Natural killer cell (primary cell): ENCODE data around the gene RAPGEF2. TPM values are rescaled to one million over a fixed set of nuclear protein-coding genes. Genes with fewer than 3 reads are reported as not detected.

Experiments
- ATAC-seq, 3 donors: fragments of 150-1000 bp in 2 of 3; fragments of 200-7000 bp in 1 of 3; cut with Tn5 transposase; 1 replicate in 1 of 3; 2 replicates in 2 of 3; pipeline ENCODE4 v1.10.0; 2021; ENCODE audit warnings: mild to moderate bottlenecking in 2 of 3, moderate library complexity in 2 of 3
- DNase-seq, 2 donors: peaks; one replicate each; pipeline versions ENCODE4 v3.0.0 to v3.0.0-alpha.2; 2013 to 2021; ENCODE audit warnings: mixed read lengths in 1 of 2
- H3K27ac ChIP-seq: one replicate; pipeline ENCODE4 v1.5.1; 2013; ENCODE audit warnings: mild to moderate bottlenecking, low read length
- H3K27me3 ChIP-seq: one replicate; pipeline ENCODE4 v1.6.1; 2013; ENCODE audit warnings: low read length; ENCODE audit not compliant: control insufficient read depth, insufficient read depth
- H3K36me3 ChIP-seq: one replicate; pipeline ENCODE4 v1.6.1; 2013; ENCODE audit warnings: low read length; ENCODE audit not compliant: control insufficient read depth, insufficient read depth
- H3K4me1 ChIP-seq: one replicate; pipeline ENCODE4 v1.6.1; 2013; ENCODE audit warnings: low read length; ENCODE audit not compliant: control insufficient read depth, insufficient read depth
- H3K4me3 ChIP-seq: one replicate; pipeline ENCODE4 v1.5.1; 2013; ENCODE audit warnings: low read length
- H3K9me3 ChIP-seq: one replicate; pipeline ENCODE4 v1.6.1; 2013; ENCODE audit warnings: low read length; ENCODE audit not compliant: control insufficient read depth, insufficient read depth
- H3K27ac Mint-ChIP-seq, 2 donors: one replicate each; pipeline ENCODE4 v1.8.0; 2022; ENCODE audit warnings: mild to moderate bottlenecking in 2 of 2, mixed read lengths in 2 of 2, moderate library complexity in 1 of 2
- H3K27me3 Mint-ChIP-seq, 2 donors: one replicate each; pipeline ENCODE4 v1.8.0; 2022; ENCODE audit warnings: low read depth in 2 of 2, mixed read lengths in 2 of 2
- H3K36me3 Mint-ChIP-seq: one replicate; pipeline ENCODE4 v1.8.0; 2022; ENCODE audit warnings: mixed read lengths
- H3K4me1 Mint-ChIP-seq, 2 donors: one replicate each; pipeline ENCODE4 v1.8.0; 2022; ENCODE audit warnings: mixed read lengths in 2 of 2
- H3K4me3 Mint-ChIP-seq: one replicate; pipeline ENCODE4 v1.8.0; 2022; ENCODE audit warnings: mild to moderate bottlenecking, moderate library complexity, mixed read lengths
- H3K9me3 Mint-ChIP-seq, 2 donors: one replicate each; pipeline ENCODE4 v1.8.0; 2022; ENCODE audit warnings: mixed read lengths in 2 of 2
- CTCF ChIP-seq: fragments of 200-600 bp; IDR thresholded peaks from one replicate; pipeline ENCODE4 v1.8.0; 2022; ENCODE audit warnings: antibody characterized with exemption
- WGBS: methylation state at CpG from one replicate; pipeline ENCODE4 v1.1.7; 2013; ENCODE audit warnings: missing lambda C conversion rate; ENCODE audit not compliant: insufficient coverage; 5-methylcytosine and 5-hydroxymethylcytosine counted together
- intact Hi-C: fragments of 100-400 bp; cut with micrococcal nuclease; formaldehyde crosslinking; loops from one replicate; pipeline ENCODE4 v1.14.2; 2022
- total RNA-seq, 4 donors: library from RNA; stranded (reverse); fragments of 120-200 nt in 1 of 4; gene quantifications; one replicate each; pipeline versions ENCODE4 v1.2.3 to v1.2.4, GENCODE V29; 2013 to 2022

The RAPGEF2 gene
- total RNA-seq, 3 donors from 2014 or later (not counting 1 experiment from before 2014, with no cell fraction given) = 21.9 to 55.6 (median 27.6) TPM

GRCh38 chr4:159349332-159349731 lies 246.5 kb downstream of the RAPGEF2 start:
- 80% methylated on average over 3 of the region's 3 CpGs for WGBS
- peaks cover 25% of the 10 kb centered on the region for H3K36me3 Mint-ChIP-seq
- ATAC-seq = no peak
- no peak overlapping the region for H3K4me3 ChIP-seq
- intact Hi-C loops = no loop called here
- H3K4me1 ChIP-seq = no peaks in the 10 kb centered on the region
- no peaks in the 10 kb centered on the region for H3K4me1 Mint-ChIP-seq
- no peak overlapping the region for H3K27ac Mint-ChIP-seq
- H3K36me3 ChIP-seq = peaks cover 30% of the 10 kb centered on the region
- H3K27ac ChIP-seq = no peak overlapping the region
- H3K27me3 Mint-ChIP-seq = no peaks in the 10 kb centered on the region
- H3K9me3 Mint-ChIP-seq = no peaks in the 10 kb centered on the region
- H3K9me3 ChIP-seq = no peaks in the 10 kb centered on the region
- no peak overlapping the region for H3K4me3 Mint-ChIP-seq
- H3K27me3 ChIP-seq = no peaks in the 10 kb centered on the region
- TF ChIP-seq CTCF = no peak
- no peak for DNase-seq

GRCh38 chr4:159352609-159353008 lies 249.7 kb downstream of the RAPGEF2 start:
- no peak for ATAC-seq
- Mint-ChIP-seq H3K4me1 (no peaks in the 10 kb centered on the region), H3K4me3 (no peak overlapping the region), H3K27ac (no peak overlapping the region), H3K9me3 (no peaks in the 10 kb centered on the region), H3K36me3 (peaks cover 24% of the 10 kb centered on the region), H3K27me3 (no peaks in the 10 kb centered on the region)
- H3K27ac ChIP-seq = no peak overlapping the region
- peaks cover 27% of the 10 kb centered on the region for H3K36me3 ChIP-seq
- no peak for DNase-seq
- no peaks in the 10 kb centered on the region for H3K4me1 ChIP-seq
- H3K9me3 ChIP-seq = no peaks in the 10 kb centered on the region
- no peaks in the 10 kb centered on the region for H3K27me3 ChIP-seq
- 97% methylated on average over 7 of the region's 7 CpGs for WGBS
- TF ChIP-seq CTCF = no peak
- H3K4me3 ChIP-seq = no peak overlapping the region
- intact Hi-C loops = no loop called here

GRCh38 chr4:159353422-159354116 lies 250.7 kb downstream of the RAPGEF2 start:
- H3K4me3 ChIP-seq = no peak overlapping the region
- H3K36me3 ChIP-seq = peaks cover 29% of the 10 kb centered on the region
- intact Hi-C loops = no loop called here
- H3K4me3 Mint-ChIP-seq = no peak overlapping the region
- H3K36me3 Mint-ChIP-seq = peaks cover 24% of the 10 kb centered on the region
- H3K9me3 Mint-ChIP-seq = no peaks in the 10 kb centered on the region
- 96% methylated on average over 15 of the region's 15 CpGs for WGBS
- H3K9me3 ChIP-seq = no peaks in the 10 kb centered on the region
- H3K27me3 Mint-ChIP-seq = no peaks in the 10 kb centered on the region
- H3K4me1 ChIP-seq = no peaks in the 10 kb centered on the region
- no peak overlapping the region for H3K27ac Mint-ChIP-seq
- no peak for ATAC-seq
- no peak for TF ChIP-seq CTCF
- no peak for DNase-seq
- H3K4me1 Mint-ChIP-seq = no peaks in the 10 kb centered on the region
- no peak overlapping the region for H3K27ac ChIP-seq
- no peaks in the 10 kb centered on the region for H3K27me3 ChIP-seq

GRCh38 chr4:159355466-159355865 lies 252.6 kb downstream of the RAPGEF2 start:
- Histone ChIP-seq H3K9me3 (no peaks in the 10 kb centered on the region), H3K36me3 (peaks cover 36% of the 10 kb centered on the region), H3K27ac (no peak overlapping the region), H3K4me3 (no peak overlapping the region), H3K27me3 (no peaks in the 10 kb centered on the region), H3K4me1 (no peaks in the 10 kb centered on the region)
- no peak for DNase-seq
- Mint-ChIP-seq H3K4me3 (no peak overlapping the region), H3K4me1 (no peaks in the 10 kb centered on the region), H3K36me3 (peaks cover 24% of the 10 kb centered on the region), H3K27ac (no peak overlapping the region), H3K27me3 (no peaks in the 10 kb centered on the region), H3K9me3 (no peaks in the 10 kb centered on the region)
- TF ChIP-seq CTCF = no peak
- 94% methylated on average over 1 of the region's 3 CpGs for WGBS
- intact Hi-C loops = no loop called here
- ATAC-seq = no peak
